ENCODE measurements around the gene MFSD12.

Gene MFSD12

GRCh38 chr19:3575260-3575741, 17.9 kb upstream of the MFSD12 start:
- ATAC-seq: no peak
- TF ChIP-seq, protein P1, sequence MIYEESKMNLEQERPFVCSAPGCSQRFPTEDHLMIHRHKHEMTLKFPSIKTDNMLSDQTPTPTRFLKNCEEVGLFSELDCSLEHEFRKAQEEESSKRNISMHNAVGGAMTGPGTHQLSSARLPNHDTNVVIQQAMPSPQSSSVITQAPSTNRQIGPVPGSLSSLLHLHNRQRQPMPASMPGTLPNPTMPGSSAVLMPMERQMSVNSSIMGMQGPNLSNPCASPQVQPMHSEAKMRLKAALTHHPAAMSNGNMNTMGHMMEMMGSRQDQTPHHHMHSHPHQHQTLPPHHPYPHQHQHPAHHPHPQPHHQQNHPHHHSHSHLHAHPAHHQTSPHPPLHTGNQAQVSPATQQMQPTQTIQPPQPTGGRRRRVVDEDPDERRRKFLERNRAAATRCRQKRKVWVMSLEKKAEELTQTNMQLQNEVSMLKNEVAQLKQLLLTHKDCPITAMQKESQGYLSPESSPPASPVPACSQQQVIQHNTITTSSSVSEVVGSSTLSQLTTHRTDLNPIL (CRISPR knock-in tag; IDR thresholded peaks at IDR 0.05; ENCODE audit: low read depth): no peak
- TF ChIP-seq CSDC2 (CRISPR knock-in tag; IDR thresholded peaks at IDR 0.05) (no peak), SNAI2 (CRISPR knock-in tag; IDR thresholded peaks at IDR 0.05) (no peak)

- no peak for TF ChIP-seq POU6F1 (CRISPR knock-in tag; IDR thresholded peaks at IDR 0.05; ENCODE audit: borderline replicate concordance, low read depth)
- TF ChIP-seq, protein P1 (CRISPR knock-in tag; IDR thresholded peaks at IDR 0.05; ENCODE audit: low read depth): no peak
- TF ChIP-seq SNAI2 (CRISPR knock-in tag; IDR thresholded peaks at IDR 0.05): no peak
- no peak for TF ChIP-seq TCF4 (CRISPR knock-in tag; IDR thresholded peaks at IDR 0.05; ENCODE audit: borderline replicate concordance)
- TF ChIP-seq CSDC2 (CRISPR knock-in tag; IDR thresholded peaks at IDR 0.05): no peak
- TF ChIP-seq OSR1 (CRISPR knock-in tag; IDR thresholded peaks at IDR 0.05): no peak
- peak; percentile 60 for ATAC-seq
These were observed 16.7 kb upstream of the MFSD12 start for GRCh38 chr19:3573858-3574637.

DNA sequence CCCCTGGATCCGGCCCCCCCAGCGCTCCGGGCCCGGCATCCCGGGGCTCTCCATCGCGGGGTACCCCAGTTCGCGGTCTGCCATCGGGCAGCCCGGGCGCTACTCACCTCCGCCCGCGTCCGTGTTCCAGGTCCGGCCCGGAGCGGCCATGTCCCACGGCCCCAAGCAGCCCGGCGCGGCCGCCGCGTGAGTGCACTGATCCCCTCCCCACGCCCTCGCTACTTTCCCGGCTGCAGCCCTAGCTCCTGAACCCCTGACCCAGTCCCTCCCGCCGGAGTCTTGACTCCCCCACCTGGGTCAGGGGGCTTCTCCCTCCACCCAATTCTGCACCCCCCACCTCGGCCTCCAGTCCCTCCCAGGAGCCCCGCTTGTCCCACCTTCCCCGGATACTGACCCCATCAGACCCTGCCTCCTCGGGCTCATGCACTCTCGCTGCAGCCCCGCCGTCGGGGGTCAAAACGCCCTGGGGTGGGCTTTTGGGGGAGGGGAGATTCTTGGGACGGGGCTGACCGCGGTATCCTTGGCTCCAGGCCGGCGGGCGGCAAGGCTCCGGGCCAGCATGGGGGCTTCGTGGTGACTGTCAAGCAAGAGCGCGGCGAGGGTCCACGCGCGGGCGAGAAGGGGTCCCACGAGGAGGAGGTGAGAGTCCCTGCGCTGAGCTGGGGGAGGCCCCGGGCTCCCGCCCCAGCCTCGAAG, 15.9 kb upstream of the MFSD12 start:
- ATAC-seq: peak; percentile 43

More for the DNA sequence above, 15.9 kb upstream of the MFSD12 start:
- TF ChIP-seq ZNF70 (CRISPR knock-in tag; IDR thresholded peaks at IDR 0.05): no peak
- TF ChIP-seq BACH2 (CRISPR knock-in tag; IDR thresholded peaks at IDR 0.05; ENCODE audit: borderline replicate concordance): no peak
- no peak for TF ChIP-seq ZC3H10 (CRISPR knock-in tag; IDR thresholded peaks at IDR 0.05)
- TF ChIP-seq OSR1 (CRISPR knock-in tag; IDR thresholded peaks at IDR 0.05): no peak
- TF ChIP-seq, protein P2, sequence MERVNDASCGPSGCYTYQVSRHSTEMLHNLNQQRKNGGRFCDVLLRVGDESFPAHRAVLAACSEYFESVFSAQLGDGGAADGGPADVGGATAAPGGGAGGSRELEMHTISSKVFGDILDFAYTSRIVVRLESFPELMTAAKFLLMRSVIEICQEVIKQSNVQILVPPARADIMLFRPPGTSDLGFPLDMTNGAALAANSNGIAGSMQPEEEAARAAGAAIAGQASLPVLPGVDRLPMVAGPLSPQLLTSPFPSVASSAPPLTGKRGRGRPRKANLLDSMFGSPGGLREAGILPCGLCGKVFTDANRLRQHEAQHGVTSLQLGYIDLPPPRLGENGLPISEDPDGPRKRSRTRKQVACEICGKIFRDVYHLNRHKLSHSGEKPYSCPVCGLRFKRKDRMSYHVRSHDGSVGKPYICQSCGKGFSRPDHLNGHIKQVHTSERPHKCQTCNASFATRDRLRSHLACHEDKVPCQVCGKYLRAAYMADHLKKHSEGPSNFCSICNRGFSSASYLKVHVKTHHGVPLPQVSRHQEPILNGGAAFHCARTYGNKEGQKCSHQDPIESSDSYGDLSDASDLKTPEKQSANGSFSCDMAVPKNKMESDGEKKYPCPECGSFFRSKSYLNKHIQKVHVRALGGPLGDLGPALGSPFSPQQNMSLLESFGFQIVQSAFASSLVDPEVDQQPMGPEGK (CRISPR knock-in tag; IDR thresholded peaks at IDR 0.05; ENCODE audit: borderline replicate concordance): no peak
- no peak for TF ChIP-seq PPARA (CRISPR knock-in tag; IDR thresholded peaks at IDR 0.05; ENCODE audit: borderline replicate concordance)
- TF ChIP-seq TOX (CRISPR knock-in tag; IDR thresholded peaks at IDR 0.05; ENCODE audit: borderline replicate concordance): no peak
- no peak for TF ChIP-seq ZFP30 (CRISPR knock-in tag; IDR thresholded peaks at IDR 0.05)
- no peak for TF ChIP-seq SNAI2 (CRISPR knock-in tag; IDR thresholded peaks at IDR 0.05)
- no peak for TF ChIP-seq POU6F1 (CRISPR knock-in tag; IDR thresholded peaks at IDR 0.05; ENCODE audit: borderline replicate concordance, low read depth)
- no peak for TF ChIP-seq ZNF565 (CRISPR knock-in tag; conservative IDR thresholded peaks at IDR 0.05; ENCODE audit: low read depth)
- no peak for TF ChIP-seq CSDC2 (CRISPR knock-in tag; IDR thresholded peaks at IDR 0.05)
- no peak for TF ChIP-seq TCF4 (CRISPR knock-in tag; IDR thresholded peaks at IDR 0.05; ENCODE audit: borderline replicate concordance)
- TF ChIP-seq, protein P3, sequence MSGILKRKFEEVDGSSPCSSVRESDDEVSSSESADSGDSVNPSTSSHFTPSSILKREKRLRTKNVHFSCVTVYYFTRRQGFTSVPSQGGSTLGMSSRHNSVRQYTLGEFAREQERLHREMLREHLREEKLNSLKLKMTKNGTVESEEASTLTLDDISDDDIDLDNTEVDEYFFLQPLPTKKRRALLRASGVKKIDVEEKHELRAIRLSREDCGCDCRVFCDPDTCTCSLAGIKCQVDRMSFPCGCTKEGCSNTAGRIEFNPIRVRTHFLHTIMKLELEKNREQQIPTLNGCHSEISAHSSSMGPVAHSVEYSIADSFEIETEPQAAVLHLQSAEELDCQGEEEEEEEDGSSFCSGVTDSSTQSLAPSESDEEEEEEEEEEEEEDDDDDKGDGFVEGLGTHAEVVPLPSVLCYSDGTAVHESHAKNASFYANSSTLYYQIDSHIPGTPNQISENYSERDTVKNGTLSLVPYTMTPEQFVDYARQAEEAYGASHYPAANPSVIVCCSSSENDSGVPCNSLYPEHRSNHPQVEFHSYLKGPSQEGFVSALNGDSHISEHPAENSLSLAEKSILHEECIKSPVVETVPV (CRISPR knock-in tag; IDR thresholded peaks at IDR 0.05): no peak
- TF ChIP-seq ZNF8 (CRISPR knock-in tag; IDR thresholded peaks at IDR 0.05): no peak
- TF ChIP-seq TSHZ2 (CRISPR knock-in tag; IDR thresholded peaks at IDR 0.05): no peak
- TF ChIP-seq GLIS3 (CRISPR knock-in tag; IDR thresholded peaks at IDR 0.05): no peak
- TF ChIP-seq ESRRG (CRISPR knock-in tag; IDR thresholded peaks at IDR 0.05): no peak
- no peak for TF ChIP-seq ZFP3 (CRISPR knock-in tag; IDR thresholded peaks at IDR 0.05)

Data from SK-N-SH treated with all-trans-retinoic acid at 6 μM for 48 hours (cell line).